ENCODE data around the gene TMEM238. TPM values are rescaled to one million over a fixed set of nuclear protein-coding genes. Genes with fewer than 3 reads are reported as not detected.

The TMEM238 gene
- total RNA-seq, 1 donor from 2014 or later = 5.9 TPM

- Histone ChIP-seq H3K4me1 (peaks cover 17% of the 10 kb centered on the region), H3K36me3 (no peaks in the 10 kb centered on the region), H3K27me3 (peaks cover 15% of the 10 kb centered on the region), H3K27ac (no peak overlapping the region), H3K9me3 (no peaks in the 10 kb centered on the region), H3K4me3 (no peak overlapping the region)
- TF ChIP-seq POLR2AphosphoS5 (IDR thresholded peaks at IDR 0.05; ENCODE audit: insufficient read depth in 1 of 2, low read depth in 1 of 2) = no peak
- TF ChIP-seq POLR2A (IDR thresholded peaks at IDR 0.05) = no peak
- TF ChIP-seq CTCF (IDR thresholded peaks at IDR 0.05) = no peak
- intact Hi-C loops (cut with DNase I) = no loop called here
- no peak for DNase-seq (ENCODE audit: extremely low spot score in 2 of 2)
Observed at GRCh38 chr19:55368106-55368505, 16.0 kb downstream of the TMEM238 start.

- Histone ChIP-seq H3K27me3 (peaks cover 15% of the 10 kb centered on the region), H3K9me3 (no peaks in the 10 kb centered on the region), H3K4me3 (no peak overlapping the region), H3K4me1 (peaks cover 17% of the 10 kb centered on the region), H3K36me3 (no peaks in the 10 kb centered on the region), H3K27ac (no peak overlapping the region)
- no peak for DNase-seq (ENCODE audit: extremely low spot score in 2 of 2)
- no peak for TF ChIP-seq CTCF (IDR thresholded peaks at IDR 0.05)
- no peak for TF ChIP-seq POLR2A (IDR thresholded peaks at IDR 0.05)
- no peak for TF ChIP-seq POLR2AphosphoS5 (IDR thresholded peaks at IDR 0.05; ENCODE audit: insufficient read depth in 1 of 2, low read depth in 1 of 2)
- intact Hi-C loops (cut with DNase I) = no loop called here
Observed at GRCh38 chr19:55366790-55367189, 17.3 kb downstream of the TMEM238 start.

- Histone ChIP-seq H3K9me3 (no peaks in the 10 kb centered on the region), H3K4me3 (no peak overlapping the region), H3K27me3 (peaks cover 14% of the 10 kb centered on the region), H3K36me3 (no peaks in the 10 kb centered on the region), H3K4me1 (peaks cover 17% of the 10 kb centered on the region), H3K27ac (no peak overlapping the region)
- no peak for TF ChIP-seq POLR2AphosphoS5 (IDR thresholded peaks at IDR 0.05; ENCODE audit: insufficient read depth in 1 of 2, low read depth in 1 of 2)
- TF ChIP-seq CTCF (IDR thresholded peaks at IDR 0.05) = no peak
- TF ChIP-seq POLR2A (IDR thresholded peaks at IDR 0.05) = no peak
- DNase-seq (ENCODE audit: extremely low spot score in 2 of 2) = no peak
- intact Hi-C loops (cut with DNase I) = no loop called here
Observed at GRCh38 chr19:55365964-55366363, 18.1 kb downstream of the TMEM238 start.

- H3K4me1 ChIP-seq = peaks cover 13% of the 10 kb centered on the region
- no peak for TF ChIP-seq POLR2AphosphoS5 (IDR thresholded peaks at IDR 0.05; ENCODE audit: insufficient read depth in 1 of 2, low read depth in 1 of 2)
- no peak for TF ChIP-seq POLR2A (IDR thresholded peaks at IDR 0.05)
- no peak for TF ChIP-seq CTCF (IDR thresholded peaks at IDR 0.05)
- H3K27me3 ChIP-seq = peaks cover 7% of the 10 kb centered on the region
- no peaks in the 10 kb centered on the region for H3K9me3 ChIP-seq
- intact Hi-C loops (cut with DNase I) = no loop called here
- H3K27ac ChIP-seq = no peak overlapping the region
- DNase-seq (ENCODE audit: extremely low spot score in 2 of 2) = no peak
- no peaks in the 10 kb centered on the region for H3K36me3 ChIP-seq
- no peak overlapping the region for H3K4me3 ChIP-seq
Observed at GRCh38 chr19:55365245-55365644, 18.8 kb downstream of the TMEM238 start.

- no peak for TF ChIP-seq POLR2A (IDR thresholded peaks at IDR 0.05)
- TF ChIP-seq POLR2AphosphoS5 (IDR thresholded peaks at IDR 0.05; ENCODE audit: insufficient read depth in 1 of 2, low read depth in 1 of 2) = no peak
- TF ChIP-seq CTCF (IDR thresholded peaks at IDR 0.05) = no peak
- Histone ChIP-seq H3K27ac (no peak within 1 kb of the TSS), H3K4me1 (no peaks in the 10 kb centered on the region), H3K36me3 (no peaks in the 10 kb centered on the region), H3K27me3 (peaks cover under 1% of the 10 kb centered on the region), H3K9me3 (no peaks in the 10 kb centered on the region), H3K4me3 (no peak within 1 kb of the TSS)
- intact Hi-C loops (cut with DNase I) = no loop called here
- no peak for DNase-seq (ENCODE audit: extremely low spot score in 2 of 2)
Observed at GRCh38 chr19:55362990-55363716, 20.9 kb downstream of the TMEM238 start, which contains the start of gene GARIN5B. Gene GARIN5B, minus strand, starts transcription at chr19:55363260. Its CDS starts 194 bp downstream, at chr19:55363066.
